Measurements from ENCODE around the gene MYF5. TPM values are rescaled to one million over a fixed set of nuclear protein-coding genes. Genes with fewer than 3 reads are reported as not detected.
"Not testable (repeated sequence)": the region's sequence is repeated elsewhere in the genome, so short reads cannot be mapped to it uniquely, and the experiment has no call there.

The MYF5 gene
- total and polyA plus RNA-seq, 2 of the 13 experiments (the other 11 are each of a cell fraction or from before 2014, with no cell fraction given): not detected

- H3K9me3 ChIP-seq (ENCODE audit: low read length); H2AFZ ChIP-seq (ENCODE audit: low read length); H4K20me1 ChIP-seq (ENCODE audit: insufficient read depth, low read length); BruUV-seq (replicated peaks); H3K4me2 ChIP-seq (ENCODE audit: low read depth, low read length); CTCF ChIA-PET (ENCODE audit: low intra/inter-chr PET ratio, low total read pairs); H3K9ac ChIP-seq (ENCODE audit: insufficient read depth, low read depth, low read length); H3K27ac ChIP-seq (ENCODE audit: extremely low read length, insufficient read depth, low read length); H3K27me3 ChIP-seq (ENCODE audit: control insufficient read depth in 1 of 2, insufficient read depth in 2 of 2, low read length in 2 of 2); in situ Hi-C loops (cut with HindIII; ENCODE audit: extremely low pct_ligation_motif_present, low pct_unique_long_range_greater_than_20kb); H3K36me3 ChIP-seq (replicated peaks in 1 of 2; ENCODE audit: control insufficient read depth in 1 of 2, insufficient read depth in 2 of 2, low read length in 2 of 2); H3K79me2 ChIP-seq (ENCODE audit: insufficient read depth, low read length); POLR2A ChIA-PET; H3K4me3 ChIP-seq (replicated peaks in 1 of 3; ENCODE audit: insufficient read depth in 1 of 3, low read depth in 2 of 3, low read length in 3 of 3); ATAC-seq; FAIRE-seq; DNase-seq (ENCODE audit: low spot score); H3K4me1 ChIP-seq (ENCODE audit: insufficient read depth, low read length); intact Hi-C loops (cut with micrococcal nuclease; ENCODE audit: unreplicated experiment): not testable (repeated sequence)
- WGBS (ENCODE audit: low lambda C conversion rate): 70% methylated on average over 13 of the region's 13 CpGs
Observed at GRCh38 chr12:80676042-80676636, 40.6 kb upstream of the MYF5 start.

GRCh38 chr12:80676856-80677255, 39.9 kb upstream of the MYF5 start:
- H3K27me3 ChIP-seq (ENCODE audit: control insufficient read depth in 1 of 2, insufficient read depth in 2 of 2, low read length in 2 of 2): no peaks in the 10 kb centered on the region; a peak in 1 of 5 replicates
- H3K79me2 ChIP-seq (ENCODE audit: insufficient read depth, low read length): no peaks in the 10 kb centered on the region
- CTCF ChIA-PET (ENCODE audit: low intra/inter-chr PET ratio, low total read pairs): no interaction called here
- no peaks in the 10 kb centered on the region for H4K20me1 ChIP-seq (ENCODE audit: insufficient read depth, low read length)
- no peaks in the 10 kb centered on the region for H3K36me3 ChIP-seq (replicated peaks in 1 of 2; ENCODE audit: control insufficient read depth in 1 of 2, insufficient read depth in 2 of 2, low read length in 2 of 2)
- no peak for TF ChIP-seq HOXA3 (CRISPR knock-in tag; IDR thresholded peaks at IDR 0.05)
- TF ChIP-seq ZNF800 (CRISPR knock-in tag; IDR thresholded peaks at IDR 0.05): no peak
- no peak for ATAC-seq
- DNase-seq (ENCODE audit: low spot score): no peak
- no peak overlapping the region for H3K4me2 ChIP-seq (ENCODE audit: low read depth, low read length)
- H2AFZ ChIP-seq (ENCODE audit: low read length): no peak overlapping the region
- POLR2A ChIA-PET: no interaction called here
- intact Hi-C loops (cut with micrococcal nuclease; ENCODE audit: unreplicated experiment) (no loop called here), in situ Hi-C loops (cut with HindIII; ENCODE audit: extremely low pct_ligation_motif_present, low pct_unique_long_range_greater_than_20kb) (no loop called here)
- H3K4me3 ChIP-seq (replicated peaks in 1 of 3; ENCODE audit: insufficient read depth in 1 of 3, low read depth in 2 of 3, low read length in 3 of 3): no peak overlapping the region
- FAIRE-seq: no peak
- 0% methylated on average over 1 of the region's 1 CpG for WGBS (ENCODE audit: low lambda C conversion rate)
- no TSS peak for BruUV-seq (replicated peaks)
- H3K9me3 ChIP-seq (ENCODE audit: low read length): no peaks in the 10 kb centered on the region
- H3K27ac ChIP-seq (ENCODE audit: extremely low read length, insufficient read depth, low read length): no peak overlapping the region
- no peak overlapping the region for H3K9ac ChIP-seq (ENCODE audit: insufficient read depth, low read depth, low read length)
- H3K4me1 ChIP-seq (ENCODE audit: insufficient read depth, low read length): no peaks in the 10 kb centered on the region
